ENCODE measurements around the gene HSPBAP1.

DNA sequence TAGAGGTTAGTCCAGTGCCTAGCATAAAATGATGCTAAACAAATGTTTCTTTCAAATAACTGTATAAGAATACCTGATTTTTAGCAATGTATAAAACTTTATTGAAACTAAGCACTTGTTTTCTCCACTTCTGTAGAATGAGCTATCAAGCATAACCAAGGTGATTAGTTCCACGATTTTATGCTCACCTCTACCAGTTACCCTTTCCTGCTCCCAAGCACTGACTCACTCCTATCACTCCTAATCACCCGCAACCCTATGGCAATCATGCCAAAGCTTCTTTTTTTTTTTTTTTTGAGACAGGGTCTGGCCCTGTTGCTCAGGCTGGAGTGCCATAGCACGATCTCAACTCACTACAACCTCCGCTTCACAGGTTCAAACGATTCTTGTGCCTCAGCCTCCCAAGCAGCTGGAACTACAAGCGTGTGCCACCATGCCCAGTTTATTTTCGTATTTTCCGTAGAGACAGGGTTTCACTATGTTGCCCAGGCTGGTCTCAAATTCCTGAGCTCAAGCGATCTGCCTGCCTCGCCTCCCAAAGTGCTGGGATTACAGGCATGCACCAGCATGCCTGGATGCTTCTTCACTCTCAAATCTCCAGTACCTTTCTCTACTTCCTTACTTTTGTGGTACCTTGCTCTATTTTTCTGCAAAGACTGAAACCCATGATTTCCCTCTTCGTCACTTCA, 3.9 kb downstream of the HSPBAP1 start:
- TF ChIP-seq, protein P1, sequence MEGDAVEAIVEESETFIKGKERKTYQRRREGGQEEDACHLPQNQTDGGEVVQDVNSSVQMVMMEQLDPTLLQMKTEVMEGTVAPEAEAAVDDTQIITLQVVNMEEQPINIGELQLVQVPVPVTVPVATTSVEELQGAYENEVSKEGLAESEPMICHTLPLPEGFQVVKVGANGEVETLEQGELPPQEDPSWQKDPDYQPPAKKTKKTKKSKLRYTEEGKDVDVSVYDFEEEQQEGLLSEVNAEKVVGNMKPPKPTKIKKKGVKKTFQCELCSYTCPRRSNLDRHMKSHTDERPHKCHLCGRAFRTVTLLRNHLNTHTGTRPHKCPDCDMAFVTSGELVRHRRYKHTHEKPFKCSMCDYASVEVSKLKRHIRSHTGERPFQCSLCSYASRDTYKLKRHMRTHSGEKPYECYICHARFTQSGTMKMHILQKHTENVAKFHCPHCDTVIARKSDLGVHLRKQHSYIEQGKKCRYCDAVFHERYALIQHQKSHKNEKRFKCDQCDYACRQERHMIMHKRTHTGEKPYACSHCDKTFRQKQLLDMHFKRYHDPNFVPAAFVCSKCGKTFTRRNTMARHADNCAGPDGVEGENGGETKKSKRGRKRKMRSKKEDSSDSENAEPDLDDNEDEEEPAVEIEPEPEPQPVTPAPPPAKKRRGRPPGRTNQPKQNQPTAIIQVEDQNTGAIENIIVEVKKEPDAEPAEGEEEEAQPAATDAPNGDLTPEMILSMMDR (IDR thresholded peaks at IDR 0.05): no peak
- TF ChIP-seq POLR2A (IDR thresholded peaks at IDR 0.05): no peak
